ENCODE data around the gene SORL1. TPM values are rescaled to one million over a fixed set of nuclear protein-coding genes. Genes with fewer than 3 reads are reported as not detected.

SORL1 gene
- total RNA-seq, 1 experiment from 2014 or later, result 68.3 TPM

- no peak overlapping the region for H3K23ac ChIP-seq (ENCODE audit: insufficient read length, low read depth, low read length)
- H2BK20ac ChIP-seq (ENCODE audit: low read depth, low read length, poor library complexity, severe bottlenecking), result no peak overlapping the region
- DNase-seq, result no peak
- no peak overlapping the region for H3K14ac ChIP-seq (ENCODE audit: insufficient read depth, low read length)
- no peaks in the 10 kb centered on the region for H3K9me3 ChIP-seq (ENCODE audit: control insufficient read depth, low read depth, low read length)
- H2AFZ ChIP-seq (ENCODE audit: low read length), result no peak overlapping the region
- TF ChIP-seq CTCF (conservative IDR thresholded peaks at IDR 0.05), result no peak
- H3K79me2 ChIP-seq (ENCODE audit: insufficient read depth, low read length), result no peaks in the 10 kb centered on the region
- no peak overlapping the region for H4K91ac ChIP-seq (ENCODE audit: insufficient read length, low read depth, low read length)
- H3T11ph ChIP-seq (ENCODE audit: low read length), result no peak overlapping the region
- no peak overlapping the region for H3K9ac ChIP-seq (ENCODE audit: extremely low read depth, insufficient read length, low read length)
- H4K5ac ChIP-seq (ENCODE audit: insufficient read length, low read depth, low read length), result no peak overlapping the region
- H2AK5ac ChIP-seq (ENCODE audit: insufficient read length, low read length), result no peak overlapping the region
- no peak overlapping the region for H3K4me2 ChIP-seq (ENCODE audit: insufficient read depth, insufficient read length, low read length)
- H2BK12ac ChIP-seq (ENCODE audit: insufficient read length, low read depth, low read length), result no peak overlapping the region
- no peaks in the 10 kb centered on the region for H3K4me1 ChIP-seq (ENCODE audit: insufficient read depth, low read length)
- Mint-ChIP-seq H3K36me3 (ENCODE audit: insufficient read depth in 1 of 3, low read depth in 3 of 3) (peaks cover 19 to 74% (median 68%) of the 10 kb centered on the region in 3 experiments; a peak in 6 of 7 replicates), H3K4me1 (peaks cover 4 to 8% of the 10 kb centered on the region in 2 experiments; a peak in 3 of 4 replicates), H3K9me3 (no peaks in the 10 kb centered on the region), H3K27ac (peak overlapping the region; percentile 37 to 68 (median 68); a peak in 5 of 7 replicates), H3K4me3 (no peak overlapping the region), H3K27me3 (ENCODE audit: low read depth) (no peaks in the 10 kb centered on the region)
- no CpG with 5 or more reads among the region's 17 CpGs for WGBS (ENCODE audit: extremely low coverage, insufficient read length, low lambda C conversion rate)
- no peaks in the 10 kb centered on the region for H3K79me1 ChIP-seq (ENCODE audit: insufficient read depth, low read depth, low read length, poor library complexity, severe bottlenecking)
- H4K20me1 ChIP-seq (ENCODE audit: control insufficient read depth, insufficient read depth, insufficient read length), result no peaks in the 10 kb centered on the region
- no peak overlapping the region for H2BK15ac ChIP-seq (ENCODE audit: low read depth, low read length)
- no peak overlapping the region for H3K18ac ChIP-seq (ENCODE audit: insufficient read length, low read depth, low read length)
- H3K4ac ChIP-seq (ENCODE audit: low read depth, low read length), result no peak overlapping the region
- H2BK5ac ChIP-seq (ENCODE audit: insufficient read length, low read length), result no peak overlapping the region
- H3K56ac ChIP-seq (ENCODE audit: insufficient read length, low read depth, low read length), result no peak overlapping the region
- no peak overlapping the region for H3K27ac ChIP-seq (ENCODE audit: insufficient read length, low read depth, low read length)
- H3K23me2 ChIP-seq (ENCODE audit: insufficient read length, low read depth, low read length, poor library complexity, severe bottlenecking), result no peaks in the 10 kb centered on the region
- no peak overlapping the region for H2BK120ac ChIP-seq (ENCODE audit: low read depth, low read length, poor library complexity, severe bottlenecking)
- no peaks in the 10 kb centered on the region for H3K27me3 ChIP-seq (ENCODE audit: insufficient read depth, low read length)
- no peak overlapping the region for H4K8ac ChIP-seq (replicated peaks; ENCODE audit: insufficient read length, low read depth, low read length)
Measured at GRCh38 chr11:121514432-121515334, 62.6 kb downstream of the SORL1 start.

Data from H9 (cell line).